ENCODE data around the gene CNPY4. TPM values are rescaled to one million over a fixed set of nuclear protein-coding genes. Genes with fewer than 3 reads are reported as not detected.

The CNPY4 gene
- total RNA-seq (2014; rRNA removed; shearing (Covaris generic)) = 21.7 and 21.9 TPM in 2 replicates
- 23.3 and 24.4 TPM in 2 replicates for polyA plus RNA-seq (2015; cell fraction: cytosol; rRNA removed)
- polyA plus RNA-seq (2015; cell fraction: nucleus; rRNA removed) = 43.4 and 55.1 TPM in 2 replicates

GRCh38 chr7:100119072-100119969, at the start of gene CNPY4, which contains the start of gene TAF6:
TSS of gene CNPY4 (plus strand) at chr7:100119634. CDS start at chr7:100119745, 111 bp downstream.
TSS of gene TAF6 (minus strand) at chr7:100119358. CDS start at chr7:100114209, 5,149 bp downstream.
- DNase-seq (ENCODE audit: low read depth, low spot score) = peak; percentile 97
- in situ Hi-C loops (cut with HindIII; ENCODE audit: low pct_unique_long_range_greater_than_20kb, low sequenced_read_pairs) = no loop called here

- in situ Hi-C loops (cut with HindIII; ENCODE audit: low pct_unique_long_range_greater_than_20kb, low sequenced_read_pairs) = no loop called here
- no peak for DNase-seq (ENCODE audit: low read depth, low spot score)
Measured at GRCh38 chr7:100069991-100070390, 49.4 kb upstream of the CNPY4 start.

GRCh38 chr7:100071018-100071723, 48.3 kb upstream of the CNPY4 start:
- DNase-seq (ENCODE audit: low read depth, low spot score) = no peak
- in situ Hi-C loops (cut with HindIII; ENCODE audit: low pct_unique_long_range_greater_than_20kb, low sequenced_read_pairs) = no loop called here

- no peak for DNase-seq (ENCODE audit: low read depth, low spot score)
- in situ Hi-C loops (cut with HindIII; ENCODE audit: low pct_unique_long_range_greater_than_20kb, low sequenced_read_pairs) = no loop called here
Measured at GRCh38 chr7:100072462-100072861, 47.0 kb upstream of the CNPY4 start.

GRCh38 chr7:100074841-100075240, 44.6 kb upstream of the CNPY4 start:
- in situ Hi-C loops (cut with HindIII; ENCODE audit: low pct_unique_long_range_greater_than_20kb, low sequenced_read_pairs) = no loop called here
- DNase-seq (ENCODE audit: low read depth, low spot score) = no peak

GRCh38 chr7:100075418-100075817, 44.0 kb upstream of the CNPY4 start:
- no peak for DNase-seq (ENCODE audit: low read depth, low spot score)
- in situ Hi-C loops (cut with HindIII; ENCODE audit: low pct_unique_long_range_greater_than_20kb, low sequenced_read_pairs) = no loop called here

GRCh38 chr7:100077205-100077604, 42.2 kb upstream of the CNPY4 start:
- in situ Hi-C loops (cut with HindIII; ENCODE audit: low pct_unique_long_range_greater_than_20kb, low sequenced_read_pairs) = no loop called here
- no peak for DNase-seq (ENCODE audit: low read depth, low spot score)

GRCh38 chr7:100079024-100079560, 40.3 kb upstream of the CNPY4 start:
- DNase-seq (ENCODE audit: low read depth, low spot score) = peak; percentile 93
- in situ Hi-C loops (cut with HindIII; ENCODE audit: low pct_unique_long_range_greater_than_20kb, low sequenced_read_pairs) = no loop called here

GRCh38 chr7:100080907-100081534, 38.4 kb upstream of the CNPY4 start:
- in situ Hi-C loops (cut with HindIII; ENCODE audit: low pct_unique_long_range_greater_than_20kb, low sequenced_read_pairs) = no loop called here
- no peak for DNase-seq (ENCODE audit: low read depth, low spot score)

GRCh38 chr7:100081535-100082102, 37.8 kb upstream of the CNPY4 start, which contains the start of gene ZNF3:
TSS of gene ZNF3 (minus strand) at chr7:100081723. CDS start at chr7:100077357, 4,366 bp downstream.
- DNase-seq (ENCODE audit: low read depth, low spot score) = peak; percentile 99
- in situ Hi-C loops (cut with HindIII; ENCODE audit: low pct_unique_long_range_greater_than_20kb, low sequenced_read_pairs) = no loop called here

GRCh38 chr7:100082978-100083377, 36.5 kb upstream of the CNPY4 start:
- no peak for DNase-seq (ENCODE audit: low read depth, low spot score)
- in situ Hi-C loops (cut with HindIII; ENCODE audit: low pct_unique_long_range_greater_than_20kb, low sequenced_read_pairs) = no loop called here

- in situ Hi-C loops (cut with HindIII; ENCODE audit: low pct_unique_long_range_greater_than_20kb, low sequenced_read_pairs) = no loop called here
- no peak for DNase-seq (ENCODE audit: low read depth, low spot score)
Measured at GRCh38 chr7:100085515-100085914, 33.9 kb upstream of the CNPY4 start.

GRCh38 chr7:100087055-100087750, 32.2 kb upstream of the CNPY4 start:
- in situ Hi-C loops (cut with HindIII; ENCODE audit: low pct_unique_long_range_greater_than_20kb, low sequenced_read_pairs) = no loop called here
- DNase-seq (ENCODE audit: low read depth, low spot score) = no peak

- DNase-seq (ENCODE audit: low read depth, low spot score) = no peak
- in situ Hi-C loops (cut with HindIII; ENCODE audit: low pct_unique_long_range_greater_than_20kb, low sequenced_read_pairs) = no loop called here
Measured at GRCh38 chr7:100088095-100088620, 31.3 kb upstream of the CNPY4 start.

- peak; percentile 79 for DNase-seq (ENCODE audit: low read depth, low spot score)
- in situ Hi-C loops (cut with HindIII; ENCODE audit: low pct_unique_long_range_greater_than_20kb, low sequenced_read_pairs) = no loop called here
Measured at GRCh38 chr7:100088621-100089457, 30.6 kb upstream of the CNPY4 start, which contains the start of gene COPS6. TSS of gene COPS6 (plus strand) at chr7:100088969. CDS start at chr7:100088991, 22 bp downstream.

Measured in SK-MEL-5 (cell line).